GM08714 (cell line): ENCODE results near the gene RUNX2.

Experiments used
- H3K4me3 ChIP-seq: fragments of 200-500 bp; sonication (Bioruptor generic); 2 replicates; pipeline ENCODE4 v1.5.1; 2014; ENCODE audit warnings: mild to moderate bottlenecking, low read length, inconsistent platforms
- ZNF274 ChIP-seq: IDR thresholded peaks from 2 replicates; pipeline ENCODE4 v1.6.1; 2012; ENCODE audit warnings: mild to moderate bottlenecking, low read depth, low read length

Gene RUNX2

DNA sequence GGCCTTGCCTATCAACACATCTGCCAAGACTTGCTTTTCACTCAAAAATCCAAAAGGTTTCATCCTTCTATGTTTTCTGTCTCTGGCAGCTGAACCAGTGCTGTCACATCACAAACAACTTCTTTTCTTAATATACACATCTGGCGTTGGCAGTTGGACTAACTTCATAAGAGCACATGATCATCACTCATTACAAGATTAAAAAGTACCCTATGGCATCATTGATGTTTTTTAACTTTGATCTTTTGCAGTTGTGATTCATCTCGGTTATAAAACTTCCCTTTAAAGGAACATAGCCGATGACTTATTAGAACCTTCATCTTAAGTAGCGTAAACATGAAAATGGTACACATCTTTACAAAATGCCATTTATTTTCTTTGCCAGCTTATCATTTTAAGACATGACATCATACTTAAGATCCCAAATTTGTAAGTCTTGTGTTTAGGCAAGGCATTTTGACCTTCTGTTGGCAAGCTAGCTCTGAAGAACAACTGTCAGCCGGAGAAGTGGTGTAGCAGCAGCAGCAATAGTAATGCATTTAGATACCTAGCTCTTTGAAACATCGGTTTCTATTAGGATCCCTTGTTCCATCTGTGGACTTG lies 113.8 kb downstream of the RUNX2 start:
- H3K4me3 ChIP-seq: no peak overlapping the region
- TF ChIP-seq ZNF274: no peak

DNA sequence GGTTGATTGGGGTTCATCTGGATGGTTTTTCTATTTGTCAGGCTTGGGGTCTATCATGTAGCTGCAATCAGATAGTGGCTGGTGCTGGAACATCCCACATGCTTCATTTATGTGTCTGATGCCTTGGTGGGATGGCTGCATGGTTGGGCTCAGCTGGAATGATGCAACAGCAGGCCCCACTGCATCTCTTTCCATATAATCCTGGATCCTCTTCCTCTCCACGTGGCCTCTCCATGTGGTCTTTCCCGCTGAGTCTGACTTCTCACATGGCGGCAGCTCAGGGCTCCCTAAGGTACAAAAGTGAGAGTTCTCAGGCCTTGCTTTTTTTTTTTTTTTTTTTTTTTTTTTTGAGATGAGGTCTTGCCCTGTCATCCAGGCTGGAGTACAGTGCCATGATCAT lies 114.6 kb downstream of the RUNX2 start:
- TF ChIP-seq ZNF274: no peak
- H3K4me3 ChIP-seq: no peak overlapping the region

DNA sequence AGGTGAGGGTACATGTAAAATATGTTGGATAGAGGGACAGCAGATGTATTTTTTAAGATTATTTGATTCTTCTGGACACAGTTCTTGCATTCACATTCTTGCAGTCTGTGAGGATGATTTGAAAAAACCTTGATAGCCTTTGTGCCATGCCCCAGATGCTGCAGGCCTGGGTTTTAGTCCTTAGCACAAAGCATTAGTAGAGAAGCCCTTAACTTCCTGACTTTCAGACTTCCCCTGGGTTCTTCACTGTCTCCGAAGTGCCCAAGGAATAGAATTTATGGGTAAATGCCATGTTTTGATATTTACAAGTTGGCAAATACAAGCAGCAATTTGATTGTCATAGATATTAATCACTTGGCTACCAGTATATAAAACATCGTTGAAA lies 117.2 kb downstream of the RUNX2 start:
- H3K4me3 ChIP-seq: no peak overlapping the region
- TF ChIP-seq ZNF274: no peak

DNA sequence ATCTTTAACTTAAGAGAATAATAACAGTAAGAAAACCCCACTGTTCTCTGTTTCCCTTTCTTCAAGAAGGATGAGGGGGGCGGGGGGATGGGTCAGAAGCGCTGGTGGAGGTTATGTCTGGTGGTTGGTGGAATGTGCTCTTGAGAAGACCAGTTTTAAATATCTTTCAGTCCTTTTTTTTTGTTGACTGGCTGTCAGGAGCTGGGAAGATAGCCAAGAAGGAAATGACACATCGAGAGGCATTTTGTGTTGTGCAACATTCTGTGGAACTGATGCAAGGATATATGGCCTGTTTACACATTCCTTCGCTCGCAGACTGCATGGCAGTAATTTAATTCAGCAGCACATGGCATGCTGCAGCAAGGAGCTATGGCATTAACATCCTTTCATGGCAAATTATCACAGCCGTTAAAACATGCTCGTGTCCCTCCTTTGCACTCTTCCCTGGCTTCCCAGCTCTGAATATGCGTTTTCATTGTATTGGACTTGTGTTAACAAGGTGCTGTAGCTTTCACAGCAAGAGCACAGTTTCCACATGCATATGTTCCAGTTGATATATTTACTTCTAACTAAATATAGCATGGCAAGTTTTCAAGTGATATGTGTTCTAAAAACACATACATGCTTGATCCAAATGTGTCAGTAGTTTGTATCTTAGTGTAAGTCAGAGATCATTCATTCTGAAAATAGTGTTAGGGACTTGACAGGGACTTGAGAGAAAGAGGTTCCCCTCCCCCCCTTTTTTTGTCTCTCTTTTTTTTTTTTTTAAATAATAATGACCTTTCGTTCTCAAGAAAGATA lies 117.8 kb downstream of the RUNX2 start:
- TF ChIP-seq ZNF274: no peak
- H3K4me3 ChIP-seq: no peak overlapping the region

GRCh38 chr6:45447005-45447404 lies 118.9 kb downstream of the RUNX2 start:
- no peak for TF ChIP-seq ZNF274
- no peak overlapping the region for H3K4me3 ChIP-seq

DNA sequence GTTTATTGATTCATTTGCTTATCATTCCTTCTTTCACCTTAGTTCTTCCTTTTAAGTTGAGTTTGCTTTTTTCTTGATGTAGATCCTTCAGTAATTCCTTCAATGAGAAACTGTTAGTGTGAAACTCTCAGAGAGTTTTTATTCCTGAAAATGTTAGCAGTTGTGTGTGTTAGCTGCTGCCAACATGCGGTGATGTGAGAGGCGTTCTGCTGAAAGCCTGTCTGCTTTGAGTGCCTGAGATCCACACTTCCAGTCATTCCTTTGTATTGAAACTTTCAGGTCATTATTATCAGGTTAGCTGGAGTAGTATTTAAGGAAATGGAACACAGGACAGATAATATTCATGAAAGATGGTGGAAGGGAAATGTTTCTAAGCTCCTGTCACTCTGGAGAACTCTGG lies 119.6 kb downstream of the RUNX2 start:
- no peak for TF ChIP-seq ZNF274
- no peak overlapping the region for H3K4me3 ChIP-seq

GRCh38 chr6:45448417-45449389 lies 120.6 kb downstream of the RUNX2 start:
- TF ChIP-seq ZNF274: no peak
- H3K4me3 ChIP-seq: no peak overlapping the region

- no peak for TF ChIP-seq ZNF274
- H3K4me3 ChIP-seq: no peak overlapping the region
These were observed 122.0 kb downstream of the RUNX2 start for GRCh38 chr6:45450132-45450531.

DNA sequence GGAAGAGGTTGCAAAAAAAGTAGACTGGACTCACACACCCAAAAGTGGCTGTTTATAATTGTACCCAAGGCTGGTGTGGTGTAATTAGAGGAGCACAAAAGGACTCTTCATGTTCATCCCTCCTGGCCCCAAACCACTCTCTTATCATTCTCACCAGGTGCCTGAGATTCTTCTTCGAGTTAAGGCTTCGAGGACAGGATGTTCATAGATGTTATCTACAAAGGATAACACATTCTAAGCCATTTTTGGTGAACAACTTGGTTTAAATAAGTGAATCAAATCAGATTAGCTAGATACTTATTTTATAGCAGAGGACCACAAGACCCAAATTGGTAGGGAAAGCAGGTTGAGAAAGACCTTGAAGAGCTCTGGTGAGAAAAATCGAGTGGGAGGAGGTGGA lies 122.7 kb downstream of the RUNX2 start:
- no peak overlapping the region for H3K4me3 ChIP-seq
- TF ChIP-seq ZNF274: no peak

GRCh38 chr6:45454008-45454911 lies 126.1 kb downstream of the RUNX2 start:
- TF ChIP-seq ZNF274: no peak
- no peak overlapping the region for H3K4me3 ChIP-seq

DNA sequence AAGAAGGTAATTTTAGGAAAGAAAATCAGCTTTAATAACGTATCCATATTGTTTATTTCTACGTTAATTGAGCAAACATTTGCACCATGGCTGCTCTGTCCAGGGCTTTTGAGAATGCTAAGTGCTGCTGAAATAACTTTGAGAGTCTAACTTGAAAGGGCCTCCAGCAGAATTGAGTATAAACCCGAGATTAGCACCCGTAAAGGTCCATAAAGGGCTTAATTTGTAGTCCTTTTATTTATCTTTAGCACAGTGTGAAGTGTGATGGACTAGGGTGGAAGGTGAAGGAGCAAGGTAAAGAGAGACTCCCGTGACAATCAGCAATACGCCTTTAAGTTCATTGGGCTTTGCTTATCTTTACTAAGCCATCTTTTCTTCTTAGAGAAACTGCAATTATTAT lies 127.3 kb downstream of the RUNX2 start:
- TF ChIP-seq ZNF274: no peak

DNA sequence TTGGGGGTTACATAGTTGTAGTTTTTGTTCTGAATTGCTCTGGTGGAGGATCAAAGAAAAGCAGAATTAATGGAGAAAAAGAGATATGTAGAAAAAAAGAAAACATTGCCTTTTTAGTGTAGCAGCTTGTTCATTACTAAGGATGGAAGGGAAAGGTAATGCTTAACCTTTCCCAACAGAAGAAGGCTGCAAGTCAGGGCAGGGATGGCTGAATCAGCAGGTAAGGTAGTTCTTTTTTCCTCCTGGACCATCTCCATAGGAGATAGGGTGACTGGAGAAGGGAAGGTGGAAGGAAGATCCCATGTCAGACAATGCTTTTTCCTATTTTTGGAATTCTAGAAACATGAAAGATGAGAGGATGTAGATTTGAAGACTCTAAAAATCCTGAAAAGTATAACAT lies 129.0 kb downstream of the RUNX2 start:
- no peak overlapping the region for H3K4me3 ChIP-seq
- TF ChIP-seq ZNF274: no peak

More for the DNA sequence above, 127.3 kb downstream of the RUNX2 start:
- H3K4me3 ChIP-seq: no peak overlapping the region

GRCh38 chr6:45458672-45459071 lies 130.5 kb downstream of the RUNX2 start:
- TF ChIP-seq ZNF274: no peak
- no peak overlapping the region for H3K4me3 ChIP-seq
